Aorta (tissue), 5 donors: ENCODE results near the gene ARHGEF33. TPM values are rescaled to one million over a fixed set of nuclear protein-coding genes. Genes with fewer than 3 reads are reported as not detected.
"Not testable (repeated sequence)": the region's sequence is repeated elsewhere in the genome, so short reads cannot be mapped to it uniquely, and the experiment has no call there.

Experiments used
- ATAC-seq: fragments of 200-7000 bp; cut with Tn5 transposase; one replicate; pipeline ENCODE4 v1.9.1; 2022; ENCODE audit warnings: moderate library complexity; ENCODE audit not compliant: low FRiP score
- DNase-seq, 2 donors: peaks; one replicate each; pipeline ENCODE4 v3.0.0-alpha.2; 2020
- H3K27ac ChIP-seq, 2 donors: one replicate each; pipeline ENCODE4 v1.5.1; 2013; ENCODE audit warnings: low read length in 2 of 2, mild to moderate bottlenecking in 2 of 2, moderate library complexity in 2 of 2, control low read depth in 1 of 2, inconsistent platforms in 1 of 2, low read depth in 1 of 2
- H3K27me3 ChIP-seq, 2 donors: one replicate each; pipeline ENCODE4 v1.6.1; 2013; ENCODE audit warnings: control low read depth in 1 of 2, low read length in 1 of 2, mild to moderate bottlenecking in 1 of 2, moderate library complexity in 1 of 2; ENCODE audit not compliant: insufficient read depth in 2 of 2, control insufficient read depth in 1 of 2
- H3K36me3 ChIP-seq, 2 donors: one replicate each; pipeline ENCODE4 v1.6.1; 2013; ENCODE audit warnings: control low read depth in 1 of 2, low read length in 1 of 2, mild to moderate bottlenecking in 1 of 2; ENCODE audit not compliant: insufficient read depth in 2 of 2, control insufficient read depth in 1 of 2
- H3K4me1 ChIP-seq, 2 donors: one replicate each; pipeline ENCODE4 v1.6.1; 2013; ENCODE audit warnings: low read length in 2 of 2, control low read depth in 1 of 2, mild to moderate bottlenecking in 1 of 2, moderate library complexity in 1 of 2; ENCODE audit not compliant: insufficient read depth in 2 of 2, control insufficient read depth in 1 of 2
- H3K4me3 ChIP-seq, 2 donors: one replicate each; pipeline ENCODE4 v1.5.1; 2013; ENCODE audit warnings: low read length in 2 of 2, control low read depth in 1 of 2, mild to moderate bottlenecking in 1 of 2
- H3K9me3 ChIP-seq: one replicate; pipeline ENCODE4 v1.6.1; 2013; ENCODE audit warnings: mild to moderate bottlenecking, low read length; ENCODE audit not compliant: control insufficient read depth
- WGBS, 2 donors: extraction: QIAGEN DNeasy Blood & Tissue Kit; methylation state at CpG; one replicate each; pipeline ENCODE4 v1.1.7; 2013; 5-methylcytosine and 5-hydroxymethylcytosine counted together
- intact Hi-C, 2 donors: fragments of 100-400 bp; cut with DNase I; formaldehyde crosslinking; loops; one replicate each; pipeline versions ENCODE4 v1.14.2 to v1.15.0; 2022
- polyA plus RNA-seq, 2 donors: library from polyadenylated mRNA; stranded (reverse); fragments of 200-250 nt; gene quantifications; one replicate each; pipeline ENCODE4 v1.2.3, GENCODE V29; 2013
- total RNA-seq, 2 donors: library from RNA; stranded (reverse); fragmentation: NEBNext Ultra II Directional; extraction: Animal tissue kit (Norgen Biotek cat#: 25700); gene quantifications; one replicate each; pipeline ENCODE4 v1.2.1, GENCODE V29; 2021
- donor health status: healthy with polysubstance abuse.
- donor health status: Bipolar disorder and iron deficiency.
- donor health status: DM: no; HTN: no; CAD: no.
- donor health status: DM: no; HTN: no; CAD: no.
- donor health status: DM: yes; HTN: yes; CAD: no.

The ARHGEF33 gene
- total and polyA plus RNA-seq, 4 donors: 0.42 to 3.7 (median 1.7) TPM; not detected in 1

GRCh38 chr2:38930600-38930999, 40.9 kb downstream of the ARHGEF33 start:
- Histone ChIP-seq H3K4me3 (no peak overlapping the region), H3K9me3 (no peaks in the 10 kb centered on the region), H3K27me3 (no peaks in the 10 kb centered on the region), H3K27ac (no peak overlapping the region), H3K36me3 (no peaks in the 10 kb centered on the region), H3K4me1 (no peaks in the 10 kb centered on the region)
- no peak for ATAC-seq
- WGBS, 2 donors: 83 to 85% methylated on average over 2 of the region's 2 CpGs
- DNase-seq: no peak
- intact Hi-C loops: no loop called here

DNA sequence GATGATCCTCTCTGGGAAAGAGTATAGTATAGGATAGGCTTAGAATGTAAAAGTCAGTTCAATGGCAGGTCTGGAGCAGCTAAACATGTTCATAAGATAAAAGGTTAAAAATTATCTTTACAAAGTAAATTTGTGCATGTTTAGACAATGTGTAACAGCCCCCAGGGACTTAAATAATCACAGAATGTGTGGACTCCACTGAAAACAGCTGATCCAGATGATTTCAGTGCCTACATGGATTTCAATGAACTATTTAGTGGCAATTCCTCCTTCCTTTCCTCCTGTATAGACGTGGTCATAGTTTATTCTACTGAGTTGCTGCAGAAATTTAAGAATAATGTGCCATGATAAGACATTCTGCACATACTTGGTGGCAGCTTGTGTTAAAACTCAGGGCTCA, 42.9 kb downstream of the ARHGEF33 start:
- no peak for DNase-seq
- intact Hi-C loops: no loop called here
- Histone ChIP-seq H3K27ac (no peak overlapping the region), H3K9me3 (no peaks in the 10 kb centered on the region), H3K27me3 (no peaks in the 10 kb centered on the region), H3K36me3 (no peaks in the 10 kb centered on the region), H3K4me3 (no peak overlapping the region), H3K4me1 (no peaks in the 10 kb centered on the region)
- no peak for ATAC-seq
- WGBS, 2 donors: 16 to 23% methylated on average over 1 of the region's 1 CpG

GRCh38 chr2:38933653-38934052, 44.0 kb downstream of the ARHGEF33 start:
- intact Hi-C loops: no loop called here
- 89 to 92% methylated on average over 3 of the region's 3 CpGs for WGBS, 2 donors

GRCh38 chr2:38934742-38935141, 45.1 kb downstream of the ARHGEF33 start:
- WGBS, 2 donors: 57 to 61% methylated on average over 5 of the region's 5 CpGs
- intact Hi-C loops: no loop called here
- H3K9me3 ChIP-seq: no peaks in the 10 kb centered on the region

More at GRCh38 chr2:38933653-38934052, 44.0 kb downstream of the ARHGEF33 start:
- ATAC-seq (no peak), DNase-seq (no peak)
- Histone ChIP-seq H3K9me3 (no peaks in the 10 kb centered on the region), H3K4me1 (no peaks in the 10 kb centered on the region), H3K4me3 (no peak overlapping the region), H3K36me3 (no peaks in the 10 kb centered on the region), H3K27me3 (no peaks in the 10 kb centered on the region), H3K27ac (no peak overlapping the region)

DNA sequence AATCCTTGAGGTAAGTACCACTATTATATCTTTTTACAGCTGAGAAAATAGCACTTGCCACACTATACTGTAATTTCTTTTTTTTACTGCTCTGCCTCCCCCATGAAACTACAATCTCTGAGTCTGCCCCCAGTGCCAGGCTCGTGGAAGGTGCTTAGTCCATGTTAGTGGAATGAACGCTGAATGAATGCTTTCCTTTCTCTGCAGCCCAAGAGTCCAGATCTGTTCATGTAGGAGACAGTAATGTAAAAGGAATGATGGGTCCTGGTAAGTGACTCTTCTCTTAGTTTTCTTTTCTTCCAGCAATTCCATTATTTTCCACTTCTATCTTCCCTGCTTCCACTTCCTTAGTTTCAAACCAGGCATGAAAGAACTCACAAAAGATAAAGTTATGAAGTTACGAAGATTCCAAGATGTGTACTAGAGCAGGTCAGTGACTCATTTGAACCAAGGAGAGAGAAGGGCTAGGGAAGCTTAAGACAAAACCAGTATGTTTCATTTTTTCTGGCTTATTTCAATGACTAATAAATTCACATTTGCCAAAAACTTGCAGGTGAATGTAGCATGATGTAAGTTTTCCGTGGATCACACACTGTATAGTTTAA, 46.0 kb downstream of the ARHGEF33 start:
- H3K27ac ChIP-seq: no peak overlapping the region
- no peaks in the 10 kb centered on the region for H3K4me1 ChIP-seq
- no peaks in the 10 kb centered on the region for H3K27me3 ChIP-seq
- no peak overlapping the region for H3K4me3 ChIP-seq
- intact Hi-C loops: no loop called here
- WGBS, 2 donors: 87 to 88% methylated on average over 4 of the region's 4 CpGs
- DNase-seq (no peak), ATAC-seq (no peak)
- H3K9me3 ChIP-seq: no peaks in the 10 kb centered on the region
- H3K36me3 ChIP-seq: no peaks in the 10 kb centered on the region

More at GRCh38 chr2:38934742-38935141, 45.1 kb downstream of the ARHGEF33 start:
- H3K27ac ChIP-seq: no peak overlapping the region
- DNase-seq (no peak), ATAC-seq (no peak)
- H3K36me3 ChIP-seq: no peaks in the 10 kb centered on the region
- H3K4me1 ChIP-seq: no peaks in the 10 kb centered on the region
- no peaks in the 10 kb centered on the region for H3K27me3 ChIP-seq
- no peak overlapping the region for H3K4me3 ChIP-seq

DNA sequence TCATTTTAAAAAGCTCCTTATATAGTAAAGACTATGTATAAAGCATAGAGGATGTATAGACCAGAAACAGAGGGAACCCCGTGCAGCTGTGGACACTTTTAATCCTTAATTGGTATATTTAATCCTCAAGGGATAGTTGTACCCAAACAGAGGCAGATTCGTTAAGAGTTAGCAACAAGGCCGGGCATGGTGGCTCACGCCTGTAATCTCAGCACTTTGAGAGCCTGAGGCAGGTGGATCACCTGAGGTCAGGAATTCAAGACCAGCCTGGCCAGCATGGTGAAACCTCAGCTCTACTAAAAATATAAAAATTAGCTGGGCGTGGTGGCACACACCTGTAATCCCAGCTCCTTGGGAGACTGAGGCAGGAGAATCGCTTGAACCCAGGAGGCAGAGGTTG, 46.8 kb downstream of the ARHGEF33 start:
- H3K4me3 ChIP-seq, H3K27ac ChIP-seq, H3K4me1 ChIP-seq, DNase-seq, H3K36me3 ChIP-seq, H3K27me3 ChIP-seq, ATAC-seq, intact Hi-C loops, H3K9me3 ChIP-seq: not testable (repeated sequence)
- 92 to 93% methylated on average over 6 of the region's 6 CpGs for WGBS, 2 donors

GRCh38 chr2:38937548-38937947, 47.9 kb downstream of the ARHGEF33 start:
- H3K27me3 ChIP-seq: no peaks in the 10 kb centered on the region
- intact Hi-C loops: no loop called here

DNA sequence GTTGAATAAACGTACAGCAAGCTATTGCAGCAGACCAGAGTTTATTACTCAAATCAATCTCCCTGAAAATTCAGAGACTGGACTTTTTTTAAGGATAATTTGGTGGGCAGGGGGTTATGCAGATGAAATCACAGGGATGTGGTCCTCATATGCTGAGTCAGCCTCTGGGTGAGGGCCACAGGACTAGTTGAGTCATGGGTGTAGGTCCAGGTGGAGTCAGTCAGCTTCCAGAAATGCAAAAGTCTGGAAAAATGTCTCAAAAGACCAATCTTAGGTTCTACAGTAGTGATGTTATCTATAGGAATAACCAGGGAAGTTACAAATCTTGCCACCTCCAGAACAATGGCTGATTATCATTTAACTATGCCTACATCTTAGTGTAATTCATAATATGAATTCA, 51.1 kb downstream of the ARHGEF33 start:
- 86 to 89% methylated on average over 1 of the region's 1 CpG for WGBS, 2 donors
- DNase-seq (no peak), ATAC-seq (no peak)
- H3K9me3 ChIP-seq: no peaks in the 10 kb centered on the region
- peaks cover 0 to 2% of the 10 kb centered on the region in 2 donors for H3K36me3 ChIP-seq
- no peaks in the 10 kb centered on the region for H3K4me1 ChIP-seq
- intact Hi-C loops: loop anchor here in 1 of 2 donors (10.0 kb wide), 1 partner anchor 284 kb away; no protein-coding TSS in a partner anchor
- H3K27me3 ChIP-seq: no peaks in the 10 kb centered on the region
- no peak overlapping the region for H3K27ac ChIP-seq
- H3K4me3 ChIP-seq: no peak overlapping the region

More at GRCh38 chr2:38937548-38937947, 47.9 kb downstream of the ARHGEF33 start:
- WGBS, 2 donors: 77 to 91% methylated on average over 3 of the region's 3 CpGs
- H3K4me3 ChIP-seq: no peak overlapping the region
- H3K9me3 ChIP-seq: no peaks in the 10 kb centered on the region
- no peak overlapping the region for H3K27ac ChIP-seq
- no peaks in the 10 kb centered on the region for H3K4me1 ChIP-seq
- H3K36me3 ChIP-seq: no peaks in the 10 kb centered on the region
- ATAC-seq: no peak
- no peak for DNase-seq

GRCh38 chr2:38943784-38944183, 54.1 kb downstream of the ARHGEF33 start:
- Histone ChIP-seq H3K27ac (no peak overlapping the region), H3K9me3 (no peaks in the 10 kb centered on the region), H3K4me3 (no peak overlapping the region), H3K36me3 (peaks cover 0 to 2% of the 10 kb centered on the region in 2 donors), H3K27me3 (no peaks in the 10 kb centered on the region), H3K4me1 (no peaks in the 10 kb centered on the region)
- ATAC-seq: no peak
- intact Hi-C loops: loop anchor here in 1 of 2 donors (10.0 kb wide), 1 partner anchor 281 kb away; no protein-coding TSS in a partner anchor
- no peak for DNase-seq
